Stimulated activated CD4-positive, alpha-beta T cell treated with anti-CD3 and anti-CD28 coated beads, Interleukin-4, amount 100 ng/mL, for 24 hours (primary cell): ENCODE results near the gene BRI3BP.
A peak's percentile ranks its signal among the peaks of the same experiment; 100 is the strongest.

Experiments used
- DNase-seq: peaks from one replicate; pipeline ENCODE4 v3.0.0-alpha.2; 2020

BRI3BP gene

GRCh38 chr12:124993626-124994436 lies at the start of gene BRI3BP:
Gene BRI3BP, plus strand, starts transcription at chr12:124993645. Its CDS starts 146 bp downstream, at chr12:124993791.
- DNase-seq: peak; percentile 46

- DNase-seq: no peak
These were observed 47.0 kb upstream of the BRI3BP start for GRCh38 chr12:124946447-124946793.

GRCh38 chr12:124947013-124947412 lies 46.4 kb upstream of the BRI3BP start:
- no peak for DNase-seq

GRCh38 chr12:124947561-124948398 lies 45.7 kb upstream of the BRI3BP start:
- DNase-seq: no peak

- no peak for DNase-seq
These were observed 44.4 kb upstream of the BRI3BP start for GRCh38 chr12:124949066-124949465.

GRCh38 chr12:124949779-124950728 lies 43.4 kb upstream of the BRI3BP start:
- DNase-seq: no peak

GRCh38 chr12:124952295-124952694 lies 41.1 kb upstream of the BRI3BP start:
- no peak for DNase-seq

- DNase-seq: no peak
These were observed 40.6 kb upstream of the BRI3BP start for GRCh38 chr12:124952801-124953200.

GRCh38 chr12:124953689-124954405 lies 39.6 kb upstream of the BRI3BP start:
- no peak for DNase-seq

GRCh38 chr12:124954771-124955170 lies 38.7 kb upstream of the BRI3BP start:
- DNase-seq: no peak

GRCh38 chr12:124956571-124956970 lies 36.9 kb upstream of the BRI3BP start:
- DNase-seq: no peak

GRCh38 chr12:124961055-124961454 lies 32.4 kb upstream of the BRI3BP start:
- no peak for DNase-seq

GRCh38 chr12:124963211-124963610 lies 30.2 kb upstream of the BRI3BP start:
- DNase-seq: no peak

- DNase-seq: no peak
These were observed 29.2 kb upstream of the BRI3BP start for GRCh38 chr12:124964251-124964650.

- DNase-seq: no peak
These were observed 28.5 kb upstream of the BRI3BP start for GRCh38 chr12:124964836-124965462.

GRCh38 chr12:124967016-124967739 lies 26.3 kb upstream of the BRI3BP start:
- DNase-seq: no peak

- no peak for DNase-seq
These were observed 24.8 kb upstream of the BRI3BP start for GRCh38 chr12:124968656-124969055.

GRCh38 chr12:124970647-124971402 lies 22.6 kb upstream of the BRI3BP start:
- DNase-seq: no peak

- DNase-seq: no peak
These were observed 21.8 kb upstream of the BRI3BP start for GRCh38 chr12:124971603-124972002.

- no peak for DNase-seq
These were observed 21.2 kb upstream of the BRI3BP start for GRCh38 chr12:124972211-124972610.
